Endothelial cell of umbilical vein (primary cell): ENCODE data around the gene PEAR1. TPM values are rescaled to one million over a fixed set of nuclear protein-coding genes. Genes with fewer than 3 reads are reported as not detected.

Experiments
- BruUV-seq: library from RNA; stranded (reverse); fragments of 400-500 nt; replicated peaks from 2 replicates; lab custom pipeline; 2021; lab: Mats Ljungman, UMichigan
- CTCF ChIA-PET: fragments of 300-600, 350-600 bp; sonication (Branson Sonifier 250); formaldehyde crosslinking; loops from one replicate; lab custom pipeline; 2021; ENCODE audit warnings: antibody characterized with exemption, inconsistent platforms; lab: Charles Lee
- POLR2A ChIA-PET: fragments of 300-600, 350-600 bp; sonication (Branson Sonifier 250); formaldehyde crosslinking; loops from one replicate; lab custom pipeline; 2021; ENCODE audit warnings: antibody characterized with exemption, inconsistent platforms; lab: Charles Lee
- DNase-seq: peaks from one replicate; pipeline ENCODE4 v3.0.0-alpha.2; 2011; ENCODE audit warnings: low read depth, low spot score
- FAIRE-seq: peaks from 2 replicates; lab custom pipeline; 2011; peaks lifted over from hg19 to GRCh38; lab: Jason Lieb, UNC
- H2AFZ ChIP-seq: 2 replicates; pipeline ENCODE4 v1.6.0; 2012; ENCODE audit warnings: low read depth, low read length, control low read depth, inconsistent platforms
- H3K27ac ChIP-seq: 2 replicates; pipeline ENCODE4 v1.5.1; 2011; ENCODE audit warnings: low read depth, mild to moderate bottlenecking, control low read depth, low read length, moderate library complexity; ENCODE audit not compliant: insufficient read depth
- H3K27me3 ChIP-seq, 2 experiments: 2 replicates each; pipeline versions ENCODE4 v1.6.0 to v1.6.1; 2011; ENCODE audit warnings: low read length in 2 of 2, mixed read lengths in 1 of 2; ENCODE audit not compliant: control insufficient read depth in 2 of 2, insufficient read depth in 2 of 2
- H3K36me3 ChIP-seq, 2 experiments: 2 replicates in 1 of 2; 3 replicates in 1 of 2; pipeline ENCODE4 v1.5.1; 2011; ENCODE audit warnings: low read length in 2 of 2, mild to moderate bottlenecking in 1 of 2, moderate library complexity in 1 of 2; ENCODE audit not compliant: control insufficient read depth in 2 of 2, insufficient read depth in 2 of 2; ENCODE audit errors: extremely low read depth in 1 of 2
- H3K4me1 ChIP-seq: 3 replicates; pipeline ENCODE4 v1.5.1; 2011; ENCODE audit warnings: mild to moderate bottlenecking, low read length; ENCODE audit not compliant: control insufficient read depth, insufficient read depth; ENCODE audit errors: extremely low read depth
- H3K4me2 ChIP-seq: 2 replicates; pipeline ENCODE4 v1.6.1; 2011; ENCODE audit warnings: low read length, control low read depth, mixed read lengths; ENCODE audit not compliant: insufficient read depth
- H3K4me3 ChIP-seq, 3 experiments: fragments of 200-600 bp in 1 of 3; sonication (generic), shearing (Covaris generic) in 1 of 3; replicated peaks in 1 of 3; 2 replicates each; pipeline ENCODE4 v1.5.1; 2011 to 2016; ENCODE audit warnings: control low read depth in 3 of 3, low read length in 3 of 3, mild to moderate bottlenecking in 2 of 3, inconsistent platforms in 1 of 3, low read depth in 1 of 3, moderate library complexity in 1 of 3; ENCODE audit not compliant: insufficient read depth in 1 of 3
- H3K79me2 ChIP-seq: 2 replicates; pipeline ENCODE4 v1.6.0; 2012; ENCODE audit warnings: low read length, inconsistent platforms; ENCODE audit not compliant: control insufficient read depth, insufficient read depth
- H3K9ac ChIP-seq: replicated peaks from 2 replicates; pipeline ENCODE3; 2011; ENCODE audit warnings: low read length, control low read depth; ENCODE audit not compliant: insufficient read depth; ENCODE audit errors: extremely low read depth
- H3K9me1 ChIP-seq: replicated peaks from 3 replicates; pipeline ENCODE4 v1.6.0; 2011; ENCODE audit warnings: mild to moderate bottlenecking, low read length; ENCODE audit not compliant: control insufficient read depth, insufficient read depth; ENCODE audit errors: extremely low read depth
- H3K9me3 ChIP-seq: replicated peaks from 2 replicates; pipeline ENCODE4 v1.5.1; 2012; ENCODE audit warnings: low read length, inconsistent platforms; ENCODE audit not compliant: control insufficient read depth, insufficient read depth
- H4K20me1 ChIP-seq: replicated peaks from 2 replicates; pipeline ENCODE3; 2011; ENCODE audit warnings: mild to moderate bottlenecking, low read length; ENCODE audit not compliant: control insufficient read depth, insufficient read depth; ENCODE audit errors: extremely low read depth
- EZH2 ChIP-seq: IDR thresholded peaks from 2 replicates; pipeline ENCODE4 v1.6.1; 2012; ENCODE audit warnings: borderline replicate concordance, low read depth, mild to moderate bottlenecking, moderate library complexity, low read length, inconsistent platforms; ENCODE audit not compliant: severe bottlenecking
- FOS ChIP-seq: IDR thresholded peaks from 2 replicates; pipeline ENCODE4 v1.6.1; 2011; ENCODE audit warnings: mild to moderate bottlenecking, low read length, moderate library complexity, borderline replicate concordance; ENCODE audit not compliant: insufficient read depth
- GATA2 ChIP-seq: IDR thresholded peaks from 2 replicates; pipeline ENCODE4 v1.7.0; 2011; ENCODE audit warnings: low read depth, mild to moderate bottlenecking, moderate library complexity, mixed read lengths, low read length; ENCODE audit not compliant: insufficient read length, insufficient read depth
- JUN ChIP-seq: IDR thresholded peaks from 2 replicates; pipeline ENCODE4 v1.6.1; 2011; ENCODE audit warnings: borderline replicate concordance, low read depth; ENCODE audit not compliant: insufficient read length, insufficient read depth
- MYC ChIP-seq: IDR thresholded peaks from one replicate; pipeline ENCODE4 v1.6.1; 2011; ENCODE audit warnings: mild to moderate bottlenecking, low read depth, low read length
- POLR2A ChIP-seq: IDR thresholded peaks from 2 replicates; pipeline ENCODE4 v1.6.1; 2012; ENCODE audit warnings: low read depth, mild to moderate bottlenecking, control low read depth, low read length
- dilution Hi-C: fragments of 300-500 bp; cut with MboI; formaldehyde crosslinking; loops from one replicate; pipeline ENCODE4 v1.15.0; 2019; ENCODE audit warnings: low sequenced_read_pairs; ENCODE audit not compliant: extremely low pct_ligation_motif_present
- intact Hi-C: fragments of 100-400 bp; cut with micrococcal nuclease; formaldehyde crosslinking; loops from one replicate; pipeline ENCODE4 v1.10.0; 2022
- polyA plus RNA-seq, 4 experiments: library from polyadenylated mRNA; depleted of rRNA in 3 of 4; stranded (reverse) in 3 of 4; unstranded in 1 of 4; fragments of >200 nt; gene quantifications; 2 replicates each; pipeline versions ENCODE4 v1.2.1 to v1.2.3, GENCODE V29; 2011 to 2012; ENCODE audit warnings: missing spikeins in 1 of 4
- total RNA-seq: library from RNA; stranded (reverse); gene quantifications from 2 replicates; pipeline ENCODE4 v1.2.3, GENCODE V29; 2021
- TF ChIP-seq, protein P1 (sequence below), 2 donors: IDR thresholded peaks; 1 replicate in 1 of 2; 2 replicates in 1 of 2; pipeline ENCODE4 v1.5.1; 2011; ENCODE audit warnings: low read length in 2 of 2, mild to moderate bottlenecking in 2 of 2, moderate library complexity in 2 of 2, control low read depth in 1 of 2, inconsistent platforms in 1 of 2, low read depth in 1 of 2; ENCODE audit not compliant: insufficient read depth in 1 of 2; ENCODE audit errors: extremely low read depth in 1 of 2
- TF ChIP-seq, protein P2 (sequence below): IDR thresholded peaks from 2 replicates; pipeline ENCODE4 v1.6.1; 2011; ENCODE audit not compliant: insufficient read depth, insufficient read length

PEAR1 gene
- total and polyA plus RNA-seq, 2 donors (not counting 3 experiments of a cell fraction or from before 2014, with no cell fraction given): 90.7 to 106 TPM

DNA sequence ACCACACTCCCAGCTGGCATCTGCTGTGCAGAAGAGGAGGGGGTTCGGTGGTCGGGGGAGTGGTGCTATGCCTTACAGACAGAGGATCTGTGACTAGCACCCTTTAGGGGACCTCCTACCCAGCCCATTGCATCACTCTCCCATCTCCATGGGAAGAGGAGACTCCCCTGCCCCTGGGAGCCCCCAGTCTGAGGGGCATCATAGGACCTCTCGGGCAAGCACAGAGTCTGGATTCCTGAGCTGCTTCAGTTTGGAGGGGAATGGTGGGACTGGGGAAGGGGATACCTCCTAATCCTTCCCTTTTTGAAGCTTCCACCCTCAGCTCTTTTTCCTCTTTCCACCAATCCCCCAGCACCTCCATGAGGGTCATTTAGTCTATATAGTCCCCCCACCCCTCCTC lies 36.0 kb upstream of the PEAR1 start:
- peaks cover 39 to 47% of the 10 kb centered on the region in 2 experiments for H3K27me3 ChIP-seq
- intact Hi-C loops: no loop called here
- H2AFZ ChIP-seq: no peak overlapping the region

DNA sequence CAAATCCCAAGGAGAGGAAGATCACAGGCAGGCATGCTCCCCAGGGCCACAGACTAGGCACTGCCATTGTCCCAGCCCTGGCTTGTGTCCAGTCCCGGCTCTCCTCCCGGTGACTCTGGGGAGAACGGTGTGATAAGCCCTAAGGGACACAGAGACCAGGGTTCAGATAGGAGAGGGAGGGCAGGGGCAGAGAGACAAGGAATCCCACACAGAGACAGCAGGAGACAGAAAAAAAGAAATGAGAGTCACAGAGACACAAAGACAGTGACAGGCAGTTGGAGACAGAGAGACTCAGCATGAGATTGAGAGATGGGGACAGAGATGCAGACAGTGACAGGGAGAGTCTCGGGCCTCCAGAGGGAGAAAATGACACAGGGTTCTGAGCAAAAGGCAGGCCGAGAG lies 35.0 kb upstream of the PEAR1 start:
- H3K9me3 ChIP-seq: no peaks in the 10 kb centered on the region
- no peak overlapping the region for H3K27ac ChIP-seq
- no peak overlapping the region for H3K4me2 ChIP-seq
- H3K9me1 ChIP-seq: no peaks in the 10 kb centered on the region
- H3K4me1 ChIP-seq: peaks cover 12% of the 10 kb centered on the region
- TF ChIP-seq, protein P1, sequence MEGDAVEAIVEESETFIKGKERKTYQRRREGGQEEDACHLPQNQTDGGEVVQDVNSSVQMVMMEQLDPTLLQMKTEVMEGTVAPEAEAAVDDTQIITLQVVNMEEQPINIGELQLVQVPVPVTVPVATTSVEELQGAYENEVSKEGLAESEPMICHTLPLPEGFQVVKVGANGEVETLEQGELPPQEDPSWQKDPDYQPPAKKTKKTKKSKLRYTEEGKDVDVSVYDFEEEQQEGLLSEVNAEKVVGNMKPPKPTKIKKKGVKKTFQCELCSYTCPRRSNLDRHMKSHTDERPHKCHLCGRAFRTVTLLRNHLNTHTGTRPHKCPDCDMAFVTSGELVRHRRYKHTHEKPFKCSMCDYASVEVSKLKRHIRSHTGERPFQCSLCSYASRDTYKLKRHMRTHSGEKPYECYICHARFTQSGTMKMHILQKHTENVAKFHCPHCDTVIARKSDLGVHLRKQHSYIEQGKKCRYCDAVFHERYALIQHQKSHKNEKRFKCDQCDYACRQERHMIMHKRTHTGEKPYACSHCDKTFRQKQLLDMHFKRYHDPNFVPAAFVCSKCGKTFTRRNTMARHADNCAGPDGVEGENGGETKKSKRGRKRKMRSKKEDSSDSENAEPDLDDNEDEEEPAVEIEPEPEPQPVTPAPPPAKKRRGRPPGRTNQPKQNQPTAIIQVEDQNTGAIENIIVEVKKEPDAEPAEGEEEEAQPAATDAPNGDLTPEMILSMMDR (IDR thresholded peaks at IDR 0.05; ENCODE audit: extremely low read depth in 1 of 2, insufficient read depth in 1 of 2, low read depth in 1 of 2, low read length in 2 of 2): no peak
- no peak for TF ChIP-seq MYC
- TF ChIP-seq, protein P2, sequence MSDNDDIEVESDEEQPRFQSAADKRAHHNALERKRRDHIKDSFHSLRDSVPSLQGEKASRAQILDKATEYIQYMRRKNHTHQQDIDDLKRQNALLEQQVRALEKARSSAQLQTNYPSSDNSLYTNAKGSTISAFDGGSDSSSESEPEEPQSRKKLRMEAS: no peak
- TF ChIP-seq POLR2A: no peak
- no peak for TF ChIP-seq FOS
- no peak for TF ChIP-seq JUN
- TF ChIP-seq EZH2: peak; percentile 33
- no peak for TF ChIP-seq GATA2
- peaks cover 39 to 44% of the 10 kb centered on the region in 2 experiments for H3K27me3 ChIP-seq
- H4K20me1 ChIP-seq: no peaks in the 10 kb centered on the region
- ChIA-PET POLR2A (no interaction called here), CTCF (interaction anchor here (0.6 to 10.5 kb wide), 16 partner anchors 11 to 169 kb away, joined by 3 to 336 read pairs (median 38); partner anchors contain the start of genes CRABP2, HDGF, ISG20L2 and METTL25B)
- H3K79me2 ChIP-seq: no peaks in the 10 kb centered on the region
- FAIRE-seq (no peak), DNase-seq (no peak)
- H3K4me3 ChIP-seq: no peak overlapping the region
- no peaks in the 10 kb centered on the region for H3K36me3 ChIP-seq
- no peak overlapping the region for H3K9ac ChIP-seq
- no peak overlapping the region for H2AFZ ChIP-seq
- intact Hi-C loops (no loop called here), dilution Hi-C loops (no loop called here)
- no TSS peak for BruUV-seq

More for the DNA sequence above, 36.0 kb upstream of the PEAR1 start:
- Histone ChIP-seq H3K4me2 (no peak overlapping the region), H3K79me2 (no peaks in the 10 kb centered on the region), H3K4me1 (peaks cover 12% of the 10 kb centered on the region), H3K27ac (no peak overlapping the region), H3K9me3 (no peaks in the 10 kb centered on the region), H3K9ac (no peak overlapping the region), H3K9me1 (no peaks in the 10 kb centered on the region), H3K4me3 (no peak overlapping the region), H4K20me1 (no peaks in the 10 kb centered on the region), H3K36me3 (no peaks in the 10 kb centered on the region)
- dilution Hi-C loops: no loop called here
- FAIRE-seq: no peak
- TF ChIP-seq, protein P1 (IDR thresholded peaks at IDR 0.05; ENCODE audit: extremely low read depth in 1 of 2, insufficient read depth in 1 of 2, low read depth in 1 of 2, low read length in 2 of 2): no peak
- TF ChIP-seq EZH2 (no peak), JUN (no peak), GATA2 (no peak), POLR2A (no peak)
- ChIA-PET CTCF (interaction anchor here (0.6 to 10.5 kb wide), 9 partner anchors 10 to 168 kb away, joined by 3 to 336 read pairs (median 42); partner anchors contain the start of genes ISG20L2 and METTL25B), POLR2A (no interaction called here)
- BruUV-seq: no TSS peak
- DNase-seq: no peak
